HepG2 (cell line): Measurements from ENCODE around the gene COL27A1. TPM values are rescaled to one million over a fixed set of nuclear protein-coding genes. Genes with fewer than 3 reads are reported as not detected.

ENCODE experiments used
- ATAD3A ChIP-seq: sonication (generic); formaldehyde crosslinking; IDR thresholded peaks from 2 replicates; pipeline ENCODE4 v1.4.0; 2020; ENCODE audit warnings: missing genetic modification reagents
- BATF2 ChIP-seq: sonication (generic); formaldehyde crosslinking; IDR thresholded peaks from 2 replicates; pipeline ENCODE4 v1.8.0; 2022; ENCODE audit warnings: mild to moderate bottlenecking, missing genetic modification reagents, moderate library complexity
- CAMTA2 ChIP-seq: sonication (generic); formaldehyde crosslinking; IDR thresholded peaks from 2 replicates; pipeline ENCODE4 v1.4.0; 2020; ENCODE audit warnings: mild to moderate bottlenecking, missing genetic modification reagents, borderline replicate concordance
- CC2D1A ChIP-seq: sonication (generic); formaldehyde crosslinking; IDR thresholded peaks from 2 replicates; pipeline ENCODE4 v1.8.1; 2023; ENCODE audit warnings: mild to moderate bottlenecking, missing genetic modification reagents
- GZF1 ChIP-seq: sonication (generic); formaldehyde crosslinking; IDR thresholded peaks from 2 replicates; pipeline ENCODE4 v1.5.1; 2020; ENCODE audit warnings: mild to moderate bottlenecking, missing genetic modification reagents
- JDP2 ChIP-seq: sonication (generic); formaldehyde crosslinking; IDR thresholded peaks from 2 replicates; pipeline ENCODE4 v1.8.1; 2022; ENCODE audit warnings: missing genetic modification reagents, borderline replicate concordance
- MEIS1 ChIP-seq: sonication (generic); formaldehyde crosslinking; IDR thresholded peaks from 2 replicates; pipeline ENCODE4 v1.9.0; 2021; ENCODE audit warnings: mild to moderate bottlenecking, missing genetic modification reagents, moderate library complexity, borderline replicate concordance
- NFKB2 ChIP-seq: sonication (generic); formaldehyde crosslinking; IDR thresholded peaks from 2 replicates; pipeline ENCODE4 v1.4.0; 2020; ENCODE audit warnings: missing genetic modification reagents, borderline replicate concordance
- NR2C2 ChIP-seq: sonication (generic); formaldehyde crosslinking; IDR thresholded peaks from 2 replicates; pipeline ENCODE4 v1.4.0; 2020; ENCODE audit warnings: missing genetic modification reagents, mild to moderate bottlenecking, moderate library complexity, borderline replicate concordance
- RXRA ChIP-seq: sonication (generic); formaldehyde crosslinking; IDR thresholded peaks from 2 replicates; pipeline ENCODE4 v1.5.1; 2020; ENCODE audit warnings: missing genetic modification reagents
- SALL2 ChIP-seq: sonication (generic); formaldehyde crosslinking; IDR thresholded peaks from 2 replicates; pipeline ENCODE4 v1.8.1; 2023; ENCODE audit warnings: mild to moderate bottlenecking, missing genetic modification reagents, inconsistent platforms
- SRSF4 ChIP-seq: fragments of 200-400 bp; formaldehyde crosslinking; IDR thresholded peaks from one replicate; pipeline ENCODE4 v1.6.1; 2018; ENCODE audit warnings: mild to moderate bottlenecking, low read depth, low read length, moderate library complexity; ENCODE audit not compliant: poor library complexity, severe bottlenecking
- SSRP1 ChIP-seq: IDR thresholded peaks from 2 replicates; pipeline ENCODE4 v1.6.1; 2016; ENCODE audit warnings: control low read depth
- TBP ChIP-seq: sonication (generic); formaldehyde crosslinking; IDR thresholded peaks from 2 replicates; pipeline ENCODE4 v1.5.0; 2020; ENCODE audit warnings: missing genetic modification reagents
- TP53 ChIP-seq: sonication (generic); formaldehyde crosslinking; conservative IDR thresholded peaks from 2 replicates; pipeline ENCODE4 v1.4.0; 2020; ENCODE audit warnings: missing genetic modification reagents
- TRAFD1 ChIP-seq: sonication (generic); formaldehyde crosslinking; IDR thresholded peaks from 2 replicates; pipeline ENCODE4 v1.5.1; 2020; ENCODE audit warnings: missing genetic modification reagents, mild to moderate bottlenecking, borderline replicate concordance
- ZFX ChIP-seq: sonication (generic); formaldehyde crosslinking; IDR thresholded peaks from 2 replicates; pipeline ENCODE4 v1.4.0; 2020; ENCODE audit warnings: mild to moderate bottlenecking, low read depth, missing genetic modification reagents, moderate library complexity
- ZKSCAN8 ChIP-seq: IDR thresholded peaks from 2 replicates; pipeline ENCODE4 v1.6.1; 2016; ENCODE audit warnings: borderline replicate concordance, missing genetic modification reagents, missing compliant biosample characterization
- ZNF143 ChIP-seq: sonication (generic); formaldehyde crosslinking; IDR thresholded peaks from 2 replicates; pipeline ENCODE4 v1.4.0; 2020; ENCODE audit warnings: missing genetic modification reagents
- ZNF160 ChIP-seq: sonication (generic); formaldehyde crosslinking; IDR thresholded peaks from 2 replicates; pipeline ENCODE4 v1.8.0; 2022; ENCODE audit warnings: mild to moderate bottlenecking, inconsistent platforms, missing genetic modification reagents
- ZNF510 ChIP-seq: sonication (generic); formaldehyde crosslinking; IDR thresholded peaks from 2 replicates; pipeline ENCODE4 v1.4.0; 2020; ENCODE audit warnings: low read depth, mild to moderate bottlenecking, missing genetic modification reagents
- ZNF800 ChIP-seq: sonication (generic); formaldehyde crosslinking; IDR thresholded peaks from 2 replicates; pipeline ENCODE4 v1.4.0; 2020; ENCODE audit warnings: missing genetic modification reagents
- ZNF83 ChIP-seq: sonication (generic); formaldehyde crosslinking; IDR thresholded peaks from 2 replicates; pipeline ENCODE4 v1.4.0; 2020; ENCODE audit warnings: missing genetic modification reagents, mild to moderate bottlenecking, borderline replicate concordance
- polyA plus RNA-seq, 8 experiments: library from polyadenylated mRNA; depleted of rRNA in 3 of 8; stranded (reverse) in 7 of 8; unstranded in 1 of 8; fragments of >200 nt; fragmentation: Illumina TruSeq in 4 of 8; extraction: Trizol in 4 of 8; gene quantifications; 2 replicates each; pipeline versions ENCODE4 v1.2.1 to v1.2.3, GENCODE V29; 2011 to 2016; ENCODE audit warnings: low read depth in 4 of 8, missing spikeins in 1 of 8, mixed read lengths in 1 of 8; ENCODE audit not compliant: insufficient read depth in 1 of 8
- total RNA-seq, 5 experiments: library from RNA; depleted of rRNA; stranded (reverse); fragments of >200 nt; fragmentation: Illumina TruSeq; extraction: Trizol; gene quantifications; 2 replicates each; pipeline ENCODE4 v1.2.3, GENCODE V29; 2016; ENCODE audit warnings: low read depth in 1 of 5
- TF ChIP-seq, protein P1 (sequence below): sonication (generic); formaldehyde crosslinking; IDR thresholded peaks from 2 replicates; pipeline ENCODE4 v1.8.0; 2022; ENCODE audit warnings: mild to moderate bottlenecking, missing genetic modification reagents, borderline replicate concordance

The COL27A1 gene
- total and polyA plus RNA-seq, 2 of the 13 experiments (the other 11 are each of a cell fraction or from before 2014, with no cell fraction given): 71.3 to 89.1 TPM

DNA sequence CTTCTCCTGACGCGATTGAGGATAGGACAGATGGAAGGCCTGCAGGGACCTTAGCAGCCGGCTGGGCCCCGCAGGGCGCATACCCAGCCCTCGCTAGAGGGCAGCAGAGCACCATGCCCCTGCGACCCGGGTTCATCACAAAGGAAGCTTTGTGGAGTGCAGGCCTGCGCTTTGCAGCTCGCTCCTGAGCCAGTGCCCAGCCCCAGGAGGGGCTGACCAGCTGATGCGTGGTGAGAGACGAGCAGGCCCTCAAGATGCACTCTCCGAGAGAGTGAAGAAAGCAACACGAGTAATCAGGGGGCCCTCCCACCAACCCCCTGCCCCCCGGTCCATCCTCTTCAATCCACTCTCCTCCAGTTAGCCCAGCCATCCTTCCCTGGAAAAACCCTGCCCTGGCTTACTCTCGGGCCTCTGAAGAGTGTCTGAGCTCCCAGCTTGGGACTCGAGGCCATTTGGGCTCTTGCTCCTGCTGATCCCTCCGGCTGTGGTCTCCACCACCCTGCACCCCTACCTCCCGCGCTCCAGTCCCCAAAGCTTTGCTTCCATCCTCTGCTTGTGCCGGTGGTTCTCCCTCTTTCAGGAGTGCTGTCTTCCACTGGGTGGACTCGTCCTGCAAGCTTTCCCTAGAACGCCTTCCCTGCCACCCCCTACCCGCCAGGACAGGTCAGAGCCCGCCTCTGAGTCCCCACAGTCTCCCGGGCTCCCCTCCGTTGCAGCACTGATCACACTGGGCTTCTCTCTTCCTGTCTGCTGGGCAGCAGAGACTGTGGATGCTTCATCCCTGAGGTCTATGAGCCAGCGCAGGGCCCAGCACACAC, 47.1 kb upstream of the COL27A1 start (continued):
- TF ChIP-seq NFKB2: peak; percentile 72; the same call in 1 of the 2 replicates
- no peak; the same call in 1 of the 2 replicates for TF ChIP-seq ZNF83 (CRISPR knock-in tag)
- 0 out of 2 replicates have a peak, but pooled peaks have one; percentile 36 for TF ChIP-seq ZNF143 (CRISPR knock-in tag)
- peak; percentile 92 for TF ChIP-seq ZNF800 (CRISPR knock-in tag)
- no peak for TF ChIP-seq SRSF4
- 0 out of 2 replicates have a peak, but pooled peaks have one; percentile 67 for TF ChIP-seq GZF1 (CRISPR knock-in tag)
- TF ChIP-seq MEIS1: 0 out of 2 replicates have a peak, but pooled peaks have one; percentile 45
- TF ChIP-seq TBP (CRISPR knock-in tag): no peak
- peak; percentile 52; the same call in 1 of the 2 replicates for TF ChIP-seq RXRA
- no peak for TF ChIP-seq ZNF510 (CRISPR knock-in tag)
- no peak for TF ChIP-seq CAMTA2 (CRISPR knock-in tag)
- 0 out of 2 replicates have a peak, but pooled peaks have one; percentile 66 for TF ChIP-seq TP53 (CRISPR knock-in tag)
- TF ChIP-seq JDP2 (CRISPR knock-in tag): no peak
- TF ChIP-seq ATAD3A (CRISPR knock-in tag): no peak
- no peak for TF ChIP-seq BATF2
- TF ChIP-seq TRAFD1 (CRISPR knock-in tag): no peak
- TF ChIP-seq ZKSCAN8: peak; percentile 46; the same call in 1 of the 2 replicates
- TF ChIP-seq ZFX (CRISPR knock-in tag): peak; percentile 92
- no peak for TF ChIP-seq CC2D1A (CRISPR knock-in tag)
- TF ChIP-seq SSRP1 (CRISPR knock-in tag): no peak
- TF ChIP-seq SALL2 (CRISPR knock-in tag): peak; percentile 85; the same call in 1 of the 2 replicates
- 0 out of 2 replicates have a peak, but pooled peaks have one; percentile 40 for TF ChIP-seq ZNF160 (CRISPR knock-in tag)
- TF ChIP-seq, protein P1, sequence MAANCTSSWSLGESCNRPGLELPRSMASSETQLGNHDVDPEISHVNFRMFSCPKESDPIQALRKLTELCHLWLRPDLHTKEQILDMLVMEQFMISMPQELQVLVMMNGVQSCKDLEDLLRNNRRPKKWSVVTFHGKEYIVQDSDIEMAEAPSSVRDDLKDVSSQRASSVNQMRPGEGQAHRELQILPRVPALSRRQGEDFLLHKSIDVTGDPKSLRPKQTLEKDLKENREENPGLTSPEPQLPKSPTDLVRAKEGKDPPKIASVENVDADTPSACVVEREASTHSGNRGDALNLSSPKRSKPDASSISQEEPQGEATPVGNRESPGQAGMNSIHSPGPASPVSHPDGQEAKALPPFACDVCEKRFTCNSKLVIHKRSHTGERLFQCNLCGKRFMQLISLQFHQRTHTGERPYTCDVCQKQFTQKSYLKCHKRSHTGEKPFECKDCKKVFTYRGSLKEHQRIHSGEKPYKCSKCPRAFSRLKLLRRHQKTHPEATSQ: no peak
- TF ChIP-seq NR2C2 (CRISPR knock-in tag): no peak
